IMR-90 (cell line): Measurements from ENCODE around the gene PTGES2. TPM values are rescaled to one million over a fixed set of nuclear protein-coding genes. Genes with fewer than 3 reads are reported as not detected.

Experiments
- ATAC-seq: fragments of 200-7000 bp; cut with Tn5 transposase; 2 replicates; pipeline ENCODE4 v1.9.1; 2020; ENCODE audit warnings: low read depth, mild to moderate bottlenecking, moderate library complexity
- BruUV-seq: library from RNA; stranded (reverse); fragments of 400-500 nt; replicated peaks from 2 replicates; lab custom pipeline; 2021; lab: Mats Ljungman, UMichigan
- CTCF ChIA-PET: fragments of 300-600 bp; formaldehyde crosslinking; extraction: SDS; loops from one replicate; lab custom pipeline; 2021; ENCODE audit warnings: antibody characterized with exemption; lab: Yijun Ruan, JAX
- POLR2A ChIA-PET: fragments of 300-600 bp; sonication (Branson Sonifier 250); formaldehyde crosslinking; loops from one replicate; lab custom pipeline; 2022; ENCODE audit warnings: antibody characterized with exemption; ENCODE audit not compliant: unreplicated experiment; lab: Charles Lee
- DNase-seq: peaks from one replicate; pipeline ENCODE4 v3.0.0; 2013
- H2AFZ ChIP-seq: replicated peaks from 2 replicates; pipeline ENCODE3; 2013; ENCODE audit warnings: low read length, mild to moderate bottlenecking; ENCODE audit not compliant: poor library complexity
- H2AK5ac ChIP-seq: 2 replicates; pipeline ENCODE4 v1.6.1; 2013; ENCODE audit warnings: low read depth, low read length, inconsistent platforms
- H2AK9ac ChIP-seq: replicated peaks from 2 replicates; pipeline ENCODE3; 2013; ENCODE audit warnings: mild to moderate bottlenecking, low read depth, low read length, moderate library complexity; ENCODE audit not compliant: poor library complexity
- H2BK120ac ChIP-seq: 2 replicates; pipeline ENCODE4 v1.6.1; 2013; ENCODE audit warnings: low read depth, low read length, inconsistent platforms
- H2BK15ac ChIP-seq: 3 replicates; pipeline ENCODE4 v1.6.1; 2013; ENCODE audit warnings: low read depth, low read length, inconsistent platforms
- H2BK20ac ChIP-seq: 2 replicates; pipeline ENCODE4 v1.6.1; 2013; ENCODE audit warnings: low read depth, mild to moderate bottlenecking, inconsistent platforms, low read length, moderate library complexity
- H2BK5ac ChIP-seq: 2 replicates; pipeline ENCODE4 v1.6.1; 2013; ENCODE audit warnings: mild to moderate bottlenecking, low read depth, low read length, inconsistent platforms; ENCODE audit not compliant: poor library complexity, severe bottlenecking
- H3K14ac ChIP-seq: replicated peaks from 2 replicates; pipeline ENCODE4 v1.6.1; 2013; ENCODE audit warnings: low read depth, low read length, inconsistent platforms
- H3K18ac ChIP-seq: 2 replicates; pipeline ENCODE4 v1.6.1; 2013; ENCODE audit warnings: low read depth, low read length, control low read depth
- H3K23ac ChIP-seq: 2 replicates; pipeline ENCODE4 v1.6.1; 2013; ENCODE audit warnings: low read depth, low read length, inconsistent platforms
- H3K27ac ChIP-seq: 2 replicates; pipeline ENCODE4 v1.5.1; 2013; ENCODE audit warnings: mild to moderate bottlenecking, control low read depth, low read length; ENCODE audit not compliant: insufficient read depth
- H3K27me3 ChIP-seq: 2 replicates; pipeline ENCODE4 v1.6.1; 2013; ENCODE audit warnings: low read length; ENCODE audit not compliant: control insufficient read depth, insufficient read depth
- H3K36me3 ChIP-seq: 2 replicates; pipeline ENCODE4 v1.6.1; 2013; ENCODE audit warnings: low read length, mixed read lengths; ENCODE audit not compliant: control insufficient read depth, insufficient read depth
- H3K4ac ChIP-seq: 2 replicates; pipeline ENCODE4 v1.6.1; 2013; ENCODE audit warnings: low read depth, low read length, inconsistent platforms
- H3K4me1 ChIP-seq: 2 replicates; pipeline ENCODE4 v1.6.1; 2013; ENCODE audit warnings: low read length, mixed read lengths; ENCODE audit not compliant: control insufficient read depth, insufficient read depth
- H3K4me2 ChIP-seq: 2 replicates; pipeline ENCODE4 v1.6.1; 2013; ENCODE audit warnings: low read depth, mild to moderate bottlenecking, control low read depth, low read length, moderate library complexity
- H3K4me3 ChIP-seq: 2 replicates; pipeline ENCODE4 v1.5.1; 2013; ENCODE audit warnings: low read depth, mild to moderate bottlenecking, control low read depth, low read length, moderate library complexity; ENCODE audit not compliant: insufficient read depth
- H3K56ac ChIP-seq: 2 replicates; pipeline ENCODE4 v1.6.1; 2013; ENCODE audit warnings: low read length, inconsistent platforms; ENCODE audit not compliant: insufficient read depth; ENCODE audit errors: extremely low read depth
- H3K79me1 ChIP-seq, 2 experiments: 2 replicates each; pipeline ENCODE4 v1.6.1; 2013; ENCODE audit warnings: low read length in 2 of 2, inconsistent platforms in 1 of 2, low read depth in 1 of 2
- H3K9ac ChIP-seq: 2 replicates; pipeline ENCODE4 v1.6.1; 2013; ENCODE audit warnings: low read depth, low read length, control low read depth
- H3K9me1 ChIP-seq: 2 replicates; pipeline ENCODE4 v1.6.1; 2013; ENCODE audit warnings: low read length, inconsistent platforms; ENCODE audit not compliant: insufficient read depth
- H3K9me3 ChIP-seq: 2 replicates; pipeline ENCODE4 v1.6.1; 2013; ENCODE audit warnings: low read length; ENCODE audit not compliant: control insufficient read depth, insufficient read depth
- H4K20me1 ChIP-seq: 2 replicates; pipeline ENCODE4 v1.6.1; 2013; ENCODE audit warnings: low read length, inconsistent platforms; ENCODE audit not compliant: insufficient read depth
- H4K5ac ChIP-seq: 2 replicates; pipeline ENCODE4 v1.6.1; 2013; ENCODE audit warnings: mild to moderate bottlenecking, low read depth, low read length, control low read depth
- H4K8ac ChIP-seq, 2 experiments: 2 replicates each; pipeline ENCODE4 v1.6.1; 2013; ENCODE audit warnings: low read depth in 2 of 2, low read length in 2 of 2, control low read depth in 1 of 2, inconsistent platforms in 1 of 2
- H4K91ac ChIP-seq: 2 replicates; pipeline ENCODE4 v1.6.1; 2013; ENCODE audit warnings: low read depth, low read length, inconsistent platforms; ENCODE audit not compliant: insufficient read depth
- CEBPB ChIP-seq: IDR thresholded peaks from 2 replicates; pipeline ENCODE4 v1.6.1; 2012; ENCODE audit warnings: low read depth, low read length, improper control_type of control experiment
- CHD1 ChIP-seq: IDR thresholded peaks from 2 replicates; pipeline ENCODE4 v1.6.1; 2012; ENCODE audit warnings: low read depth, low read length, improper control_type of control experiment
- CTCF ChIP-seq: conservative IDR thresholded peaks from 2 replicates; pipeline ENCODE4 v1.5.1; 2012; ENCODE audit warnings: mild to moderate bottlenecking, low read depth, low read length, improper control_type of control experiment
- MAZ ChIP-seq: IDR thresholded peaks from 2 replicates; pipeline ENCODE4 v1.6.1; 2012; ENCODE audit warnings: low read depth, mild to moderate bottlenecking, low read length, improper control_type of control experiment, moderate library complexity, borderline replicate concordance
- MXI1 ChIP-seq: IDR thresholded peaks from 2 replicates; pipeline ENCODE4 v1.6.1; 2012; ENCODE audit warnings: low read depth, mild to moderate bottlenecking, low read length, moderate library complexity, borderline replicate concordance
- NFE2L2 ChIP-seq: fragments of 150-350 bp; IDR thresholded peaks from 2 replicates; pipeline ENCODE4 v1.6.1; 2016; ENCODE audit warnings: low read depth, mild to moderate bottlenecking, low read length
- POLR2A ChIP-seq: IDR thresholded peaks from 2 replicates; pipeline ENCODE4 v1.6.1; 2012; ENCODE audit warnings: mild to moderate bottlenecking, low read depth, low read length
- RAD21 ChIP-seq: IDR thresholded peaks from 2 replicates; pipeline ENCODE4 v1.6.1; 2012; ENCODE audit warnings: low read length, improper control_type of control experiment
- RCOR1 ChIP-seq: IDR thresholded peaks from 2 replicates; pipeline ENCODE4 v1.6.1; 2012; ENCODE audit warnings: mild to moderate bottlenecking, low read length, improper control_type of control experiment; ENCODE audit not compliant: insufficient replicate concordance
- RFX5 ChIP-seq: IDR thresholded peaks from 2 replicates; pipeline ENCODE4 v1.8.0; 2012; ENCODE audit warnings: low read depth, mild to moderate bottlenecking, low read length, moderate library complexity
- USF2 ChIP-seq: fragments of 150-350 bp; IDR thresholded peaks from 2 replicates; pipeline ENCODE4 v1.6.1; 2017; ENCODE audit warnings: mild to moderate bottlenecking, antibody characterized with exemption, low read length, low read depth
- WGBS, 2 experiments: methylation state at CpG; one replicate each; pipeline versions ENCODE4 v1.1.5 to v1.1.7; 2013; ENCODE audit warnings: missing lambda C conversion rate in 2 of 2; ENCODE audit not compliant: insufficient read length in 1 of 2; ENCODE audit errors: extremely low coverage in 2 of 2; 5-methylcytosine and 5-hydroxymethylcytosine counted together
- dilution Hi-C: fragments of 300-500 bp; cut with HindIII; formaldehyde crosslinking; loops from one replicate; pipeline ENCODE4 v1.14.3; 2018; ENCODE audit warnings: low sequenced_read_pairs; ENCODE audit not compliant: unreplicated experiment
- in situ Hi-C: fragments of 300-500 bp; cut with MboI; formaldehyde crosslinking; loops from 3 replicates; pipeline ENCODE4 v1.14.3; 2019; ENCODE audit warnings: low sequenced_read_pairs, inconsistent platforms, mixed read lengths
- intact Hi-C: fragments of 100-400 bp; cut with micrococcal nuclease; formaldehyde crosslinking; loops from 2 replicates; pipeline ENCODE4 v1.10.0; 2022
- polyA plus RNA-seq, 3 experiments: library from polyadenylated mRNA; depleted of rRNA; stranded (reverse); fragments of >200 nt; gene quantifications; 2 replicates each; pipeline ENCODE4 v1.2.3, GENCODE V29; 2012; ENCODE audit warnings: low replicate concordance in 1 of 3
- total RNA-seq: library from RNA; depleted of rRNA; stranded (reverse); fragments of >200 nt; gene quantifications from 2 replicates; pipeline ENCODE4 v1.2.3, GENCODE V29; 2012
- TF ChIP-seq, protein P1 (sequence below): fragments of 150-350 bp; IDR thresholded peaks from 2 replicates; pipeline ENCODE4 v1.6.1; 2016; ENCODE audit warnings: low read depth, mild to moderate bottlenecking, low read length, moderate library complexity, borderline replicate concordance

The PTGES2 gene
- total and polyA plus RNA-seq, 2 of the 4 experiments (the other 2 are of a cell fraction) = 100 to 107 TPM

DNA sequence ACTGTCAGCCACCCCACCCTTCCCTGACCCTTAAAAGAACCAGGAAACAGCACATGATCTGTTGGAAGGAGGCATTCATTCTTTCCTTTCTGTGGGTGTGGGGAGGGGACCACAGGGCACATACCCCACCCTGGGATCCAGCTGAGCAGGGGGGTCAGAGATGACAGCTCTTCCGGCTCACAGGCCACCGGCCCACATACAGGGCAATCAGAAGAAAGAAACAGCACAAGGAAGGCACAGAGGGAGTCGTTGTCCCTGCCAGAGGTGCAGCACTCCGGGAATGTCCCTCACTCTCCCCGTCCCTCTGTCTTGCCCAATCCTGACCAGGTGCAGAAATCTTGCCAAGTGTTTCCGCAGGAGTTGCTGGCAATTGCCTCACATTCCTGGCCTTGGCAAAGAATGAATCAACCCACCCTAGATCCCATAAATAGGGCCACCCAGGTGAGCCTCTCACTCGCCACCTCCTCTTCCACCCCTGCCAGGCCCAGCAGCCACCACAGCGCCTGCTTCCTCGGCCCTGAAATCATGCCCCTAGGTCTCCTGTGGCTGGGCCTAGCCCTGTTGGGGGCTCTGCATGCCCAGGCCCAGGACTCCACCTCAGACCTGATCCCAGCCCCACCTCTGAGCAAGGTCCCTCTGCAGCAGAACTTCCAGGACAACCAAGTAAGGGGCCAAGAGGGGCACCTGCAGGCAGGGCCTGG, 21.6 kb upstream of the PTGES2 start, which contains the start of gene LCN2:
Gene LCN2 (plus strand): TSS at position 453 of the 701 bp plus-strand sequence. CDS start 73 bp downstream, at position 526.
- Histone ChIP-seq H3K9ac (no peak within 1 kb of the TSS), H4K20me1 (no peaks in the 10 kb centered on the region; the same call in 1 of the 2 replicates), H2BK5ac (no peak within 1 kb of the TSS), H3K79me1 (no peaks in the 10 kb centered on the region), H4K91ac (no peak within 1 kb of the TSS), H3K4me3 (no peak within 1 kb of the TSS), H3K27ac (no peak within 1 kb of the TSS), H2AK9ac (peak within 1 kb of the TSS; percentile 28), H2BK120ac (no peak within 1 kb of the TSS), H3K4me1 (no peaks in the 10 kb centered on the region), H4K5ac (no peak within 1 kb of the TSS), H2AK5ac (no peak within 1 kb of the TSS), H3K56ac (no peak within 1 kb of the TSS), H3K23ac (no peak within 1 kb of the TSS), H3K18ac (no peak within 1 kb of the TSS), H3K9me3 (no peaks in the 10 kb centered on the region), H3K36me3 (no peaks in the 10 kb centered on the region), H2BK15ac (no peak within 1 kb of the TSS), H2BK20ac (no peak within 1 kb of the TSS), H4K8ac (no peak within 1 kb of the TSS), H3K4me2 (no peak within 1 kb of the TSS), H3K4ac (no peak within 1 kb of the TSS), H3K9me1 (0 out of 2 replicates have a peak, but pooled peaks cover 2% of the 10 kb centered on the region), H2AFZ (no peak within 1 kb of the TSS), H3K14ac (no peak within 1 kb of the TSS), H3K27me3 (peaks cover 13% of the 10 kb centered on the region; the same call in 1 of the 2 replicates)
- BruUV-seq = no TSS peak
- ATAC-seq (no peak), DNase-seq (no peak)
- in situ Hi-C loops (no loop called here), dilution Hi-C loops (no loop called here), intact Hi-C loops (no loop called here)
- WGBS, 2 experiments = 81% methylated on average over 4 of the region's 9 CpGs; no CpG with 5 or more reads in 1 of the 2 experiments
- POLR2A ChIA-PET = no interaction called here
- CTCF ChIA-PET = no interaction called here
- TF ChIP-seq POLR2A (no peak), RFX5 (no peak), MXI1 (no peak), NFE2L2 (no peak), RAD21 (no peak), RCOR1 (no peak), MAZ (no peak), USF2 (no peak), CEBPB (no peak), CHD1 (no peak), CTCF (no peak)
- TF ChIP-seq, protein P1, sequence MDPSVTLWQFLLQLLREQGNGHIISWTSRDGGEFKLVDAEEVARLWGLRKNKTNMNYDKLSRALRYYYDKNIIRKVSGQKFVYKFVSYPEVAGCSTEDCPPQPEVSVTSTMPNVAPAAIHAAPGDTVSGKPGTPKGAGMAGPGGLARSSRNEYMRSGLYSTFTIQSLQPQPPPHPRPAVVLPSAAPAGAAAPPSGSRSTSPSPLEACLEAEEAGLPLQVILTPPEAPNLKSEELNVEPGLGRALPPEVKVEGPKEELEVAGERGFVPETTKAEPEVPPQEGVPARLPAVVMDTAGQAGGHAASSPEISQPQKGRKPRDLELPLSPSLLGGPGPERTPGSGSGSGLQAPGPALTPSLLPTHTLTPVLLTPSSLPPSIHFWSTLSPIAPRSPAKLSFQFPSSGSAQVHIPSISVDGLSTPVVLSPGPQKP = no peak
